ENCODE data around the gene PCSK6. TPM values are rescaled to one million over a fixed set of nuclear protein-coding genes. Genes with fewer than 3 reads are reported as not detected.
A peak's percentile ranks its signal among the peaks of the same experiment; 100 is the strongest.
"Not testable (repeated sequence)": the region's sequence is repeated elsewhere in the genome, so short reads cannot be mapped to it uniquely, and the experiment has no call there.

PCSK6 gene
- total and polyA plus RNA-seq, 7 donors = 8.3 to 32.7 (median 13.3) TPM

DNA sequence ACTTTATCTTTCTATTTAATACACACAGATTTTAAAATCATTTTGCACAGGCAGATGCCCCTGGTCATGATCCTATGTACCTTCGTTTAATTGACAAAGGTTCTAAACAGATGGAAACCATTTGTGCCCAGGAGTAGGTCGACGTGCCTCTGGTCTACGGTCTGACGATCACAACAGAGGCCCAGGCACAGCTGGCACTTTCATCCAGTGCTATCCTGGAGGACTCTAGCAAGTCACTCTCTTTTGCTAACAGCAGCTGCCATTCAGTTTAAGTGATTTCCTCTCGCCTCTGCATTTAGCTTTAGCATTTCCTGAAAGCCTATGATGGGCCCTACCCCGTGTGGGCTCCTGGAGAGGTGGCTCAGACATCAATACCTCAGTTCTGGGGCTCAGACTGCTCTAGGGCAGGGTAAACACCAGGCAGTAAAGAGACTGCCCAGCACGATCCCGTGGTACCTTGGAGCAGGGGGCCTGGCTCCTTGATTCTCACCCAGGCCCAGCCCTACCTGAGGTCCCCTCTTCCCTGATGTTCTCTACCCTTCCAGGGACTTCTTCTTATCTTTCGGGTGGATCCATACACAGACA is 111.2 kb downstream of the PCSK6 start:
- TF ChIP-seq, protein P1, sequence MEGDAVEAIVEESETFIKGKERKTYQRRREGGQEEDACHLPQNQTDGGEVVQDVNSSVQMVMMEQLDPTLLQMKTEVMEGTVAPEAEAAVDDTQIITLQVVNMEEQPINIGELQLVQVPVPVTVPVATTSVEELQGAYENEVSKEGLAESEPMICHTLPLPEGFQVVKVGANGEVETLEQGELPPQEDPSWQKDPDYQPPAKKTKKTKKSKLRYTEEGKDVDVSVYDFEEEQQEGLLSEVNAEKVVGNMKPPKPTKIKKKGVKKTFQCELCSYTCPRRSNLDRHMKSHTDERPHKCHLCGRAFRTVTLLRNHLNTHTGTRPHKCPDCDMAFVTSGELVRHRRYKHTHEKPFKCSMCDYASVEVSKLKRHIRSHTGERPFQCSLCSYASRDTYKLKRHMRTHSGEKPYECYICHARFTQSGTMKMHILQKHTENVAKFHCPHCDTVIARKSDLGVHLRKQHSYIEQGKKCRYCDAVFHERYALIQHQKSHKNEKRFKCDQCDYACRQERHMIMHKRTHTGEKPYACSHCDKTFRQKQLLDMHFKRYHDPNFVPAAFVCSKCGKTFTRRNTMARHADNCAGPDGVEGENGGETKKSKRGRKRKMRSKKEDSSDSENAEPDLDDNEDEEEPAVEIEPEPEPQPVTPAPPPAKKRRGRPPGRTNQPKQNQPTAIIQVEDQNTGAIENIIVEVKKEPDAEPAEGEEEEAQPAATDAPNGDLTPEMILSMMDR (IDR thresholded peaks at IDR 0.05) = no peak
- Histone ChIP-seq H3K4me1 (no peaks in the 10 kb centered on the region), H3K36me3 (ENCODE audit: insufficient read depth in 1 of 2, low read depth in 1 of 2) (peaks cover 0 to 24% of the 10 kb centered on the region in 2 donors), H3K27ac (no peak overlapping the region), H3K9me3 (no peaks in the 10 kb centered on the region), H3K4me3 (no peak overlapping the region), H3K27me3 (ENCODE audit: insufficient read depth in 3 of 3, low read length in 2 of 3) (no peaks in the 10 kb centered on the region)
- DNase-seq (peak in 1 of 2 donors; percentile 36), ATAC-seq (no peak)
- 66 to 76% (median 70%) methylated on average over 10 of the region's 10 CpGs for WGBS, 3 donors
- intact Hi-C loops (cut with DNase I) = loop anchor here in 1 of 2 donors (10.0 kb wide), 1 partner anchor 127 kb away; no protein-coding TSS in a partner anchor

DNA sequence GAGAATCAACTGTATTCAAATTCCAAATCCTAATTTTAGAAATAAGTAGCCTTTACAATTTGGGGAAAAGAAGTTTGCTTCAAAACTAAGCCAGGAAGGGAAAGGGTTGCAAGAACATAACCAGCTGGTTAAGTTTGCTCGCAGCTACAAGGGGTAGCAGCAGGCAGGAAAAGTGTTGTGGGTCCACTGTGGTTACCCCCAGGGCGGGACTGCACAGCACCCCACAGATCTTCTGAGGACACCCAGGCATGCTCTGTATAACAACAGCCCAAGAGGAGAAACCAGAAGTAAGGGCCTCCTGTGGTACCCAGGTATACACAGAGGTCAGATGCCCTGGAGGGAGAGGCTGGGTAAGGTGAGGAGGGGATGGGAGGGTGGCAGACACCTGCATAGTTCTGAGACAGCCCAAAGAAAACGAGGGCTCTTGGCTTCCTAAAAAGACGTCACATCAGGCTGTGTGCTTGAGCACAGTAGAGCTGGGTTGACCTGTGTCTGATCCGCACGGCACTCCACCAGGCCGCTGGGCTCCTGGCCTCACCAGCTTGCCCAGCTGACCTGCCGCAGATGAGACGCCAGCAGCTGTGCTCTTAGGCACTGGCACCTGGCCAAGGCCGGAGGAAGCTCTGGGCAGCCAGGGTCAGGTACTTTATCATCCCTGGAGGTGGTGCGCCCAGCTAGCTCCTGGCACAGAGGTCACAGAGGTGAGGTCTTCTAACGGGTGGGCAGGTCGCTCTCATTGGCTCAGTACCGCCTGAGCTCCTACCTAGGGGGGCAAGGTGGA is 112.7 kb downstream of the PCSK6 start:
- ATAC-seq (peak in 2 of 4 donors; percentile 24 to 38), DNase-seq (peak in 1 of 2 donors; percentile 9)
- Histone ChIP-seq H3K27me3 (ENCODE audit: insufficient read depth in 3 of 3, low read length in 2 of 3) (no peaks in the 10 kb centered on the region), H3K36me3 (ENCODE audit: insufficient read depth in 1 of 2, low read depth in 1 of 2) (peaks cover 0 to 17% of the 10 kb centered on the region in 2 donors), H3K27ac (no peak overlapping the region), H3K4me1 (no peaks in the 10 kb centered on the region), H3K4me3 (no peak overlapping the region), H3K9me3 (no peaks in the 10 kb centered on the region)
- intact Hi-C loops (cut with DNase I) = loop anchor here in 1 of 2 donors (10.0 kb wide), 1 partner anchor 128 kb away; no protein-coding TSS in a partner anchor
- WGBS, 3 donors = 82 to 88% (median 84%) methylated on average over 14 of the region's 14 CpGs
- TF ChIP-seq, protein P1 (IDR thresholded peaks at IDR 0.05) = no peak

DNA sequence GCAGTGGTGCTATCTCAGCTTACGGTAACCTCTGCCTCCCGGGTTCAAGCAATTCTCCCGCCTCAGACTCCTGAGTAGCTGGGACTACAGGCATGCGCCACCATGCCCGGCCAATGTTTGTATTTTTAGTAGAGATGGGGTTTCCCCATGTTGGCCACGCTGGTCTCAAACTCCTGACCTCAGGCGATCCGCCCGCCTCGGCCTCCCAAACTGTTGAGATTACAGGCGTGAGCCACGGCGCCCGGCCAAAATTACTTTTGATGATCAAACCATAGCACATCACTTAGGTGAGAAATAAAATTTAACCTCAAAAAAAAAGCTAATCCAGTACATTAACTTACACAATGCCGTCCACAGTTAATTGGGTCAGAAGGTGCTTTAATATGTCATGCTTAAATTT is 114.5 kb downstream of the PCSK6 start:
- H3K27ac ChIP-seq; H3K4me3 ChIP-seq; H3K27me3 ChIP-seq (ENCODE audit: insufficient read depth in 3 of 3, low read length in 2 of 3); H3K4me1 ChIP-seq; H3K9me3 ChIP-seq: not testable (repeated sequence)
- peak in 1 of 2 donors; percentile 28 for DNase-seq
- WGBS, 3 donors = 57 to 86% (median 67%) methylated on average over 15 of the region's 15 CpGs
- intact Hi-C loops (cut with DNase I) = loop anchor here in 1 of 2 donors (10.0 kb wide), 1 partner anchor 130 kb away; no protein-coding TSS in a partner anchor
- H3K36me3 ChIP-seq (ENCODE audit: insufficient read depth in 1 of 2, low read depth in 1 of 2) = peaks cover 0 to 18% of the 10 kb centered on the region in 2 donors
- ATAC-seq = peak in 1 of 4 donors; percentile 30

DNA sequence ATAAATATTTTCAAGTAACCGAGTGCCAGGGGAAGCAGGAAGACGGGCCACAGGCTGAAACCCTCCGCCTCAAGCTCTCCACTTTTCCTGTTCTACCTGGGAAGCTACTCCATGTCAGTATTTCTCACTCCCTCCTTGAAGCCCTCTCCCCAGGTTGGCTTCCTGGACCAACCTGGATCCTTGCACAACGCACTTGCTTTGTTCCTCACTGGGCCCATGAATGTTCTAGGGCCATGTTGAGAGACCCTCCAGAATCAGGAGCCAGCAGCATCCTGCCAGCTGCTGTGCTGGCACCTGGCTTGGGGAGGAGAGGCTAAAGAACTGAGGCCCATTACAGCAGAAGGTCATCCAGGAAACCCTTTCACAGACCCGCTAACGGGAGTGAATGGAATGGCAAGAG is 115.2 kb downstream of the PCSK6 start:
- 90 to 93% (median 91%) methylated on average over 6 of the region's 6 CpGs for WGBS, 3 donors
- intact Hi-C loops (cut with DNase I) = loop anchor here in 1 of 2 donors (10.0 kb wide), 1 partner anchor 130 kb away; no protein-coding TSS in a partner anchor
- H3K9me3 ChIP-seq = no peaks in the 10 kb centered on the region

More for the DNA sequence above, 115.2 kb downstream of the PCSK6 start:
- Histone ChIP-seq H3K36me3 (ENCODE audit: insufficient read depth in 1 of 2, low read depth in 1 of 2) (peaks cover 0 to 15% of the 10 kb centered on the region in 2 donors), H3K4me1 (no peaks in the 10 kb centered on the region), H3K27me3 (ENCODE audit: insufficient read depth in 3 of 3, low read length in 2 of 3) (no peaks in the 10 kb centered on the region), H3K27ac (no peak overlapping the region), H3K4me3 (no peak overlapping the region)
- peak in 1 of 2 donors; percentile 2 for DNase-seq
- no peak for ATAC-seq
- TF ChIP-seq, protein P1 (IDR thresholded peaks at IDR 0.05) = no peak
